ENCODE data around the gene VPS25.
A peak's percentile ranks its signal among the peaks of the same experiment; 100 is the strongest.

Gene VPS25

GRCh38 chr17:42795061-42795460 is 21.8 kb downstream of the VPS25 start:
- no peak for DNase-seq

GRCh38 chr17:42795465-42795864 is 22.2 kb downstream of the VPS25 start:
- DNase-seq, result no peak

GRCh38 chr17:42796066-42796758 is 23.0 kb downstream of the VPS25 start:
- DNase-seq, result no peak

- no peak for DNase-seq
These were observed 24.1 kb downstream of the VPS25 start for GRCh38 chr17:42797067-42798007.

GRCh38 chr17:42798011-42798382 is 24.7 kb downstream of the VPS25 start:
- no peak for DNase-seq

- peak in 55 of 56 donors; percentile 17 to 85 (median 67) for DNase-seq
These were observed 25.4 kb downstream of the VPS25 start, which contains the start of the genes CNTD1 and COA3 for GRCh38 chr17:42798383-42799380. TSS of gene CNTD1 (plus strand) at chr17:42798861. CDS start at chr17:42799068, 207 bp downstream. TSS of gene COA3 (minus strand) at chr17:42798704. CDS start at chr17:42798681, 23 bp downstream.

- no peak for DNase-seq
These were observed 30.0 kb downstream of the VPS25 start for GRCh38 chr17:42803074-42803883.

GRCh38 chr17:42804918-42805367 is 31.7 kb downstream of the VPS25 start:
- no peak for DNase-seq

- no peak for DNase-seq
These were observed 33.0 kb downstream of the VPS25 start for GRCh38 chr17:42806249-42806648.

- peak in 28 of 56 donors; percentile 1 to 78 (median 28) for DNase-seq
These were observed 36.0 kb downstream of the VPS25 start for GRCh38 chr17:42809250-42809649.

GRCh38 chr17:42814633-42815399 is 41.6 kb downstream of the VPS25 start:
- DNase-seq, result no peak

GRCh38 chr17:42817866-42818265 is 44.6 kb downstream of the VPS25 start:
- no peak for DNase-seq

GRCh38 chr17:42818379-42818778 is 45.1 kb downstream of the VPS25 start:
- DNase-seq, result no peak

- DNase-seq, result peak in 3 of 56 donors; percentile 2 to 47 (median 7)
These were observed 46.8 kb downstream of the VPS25 start for GRCh38 chr17:42819939-42820535.

- no peak for DNase-seq
These were observed 47.9 kb downstream of the VPS25 start for GRCh38 chr17:42821176-42821575.

GRCh38 chr17:42827472-42827871 is 54.2 kb downstream of the VPS25 start:
- DNase-seq, result no peak

All from amygdala (tissue), 56 donors.